H9 (cell line): ENCODE data around the gene CTXND2. TPM values are rescaled to one million over a fixed set of nuclear protein-coding genes. Genes with fewer than 3 reads are reported as not detected.

Source experiments
- DNase-seq: peaks from one replicate; pipeline ENCODE4 v3.0.0-alpha.2; 2017
- H2AFZ ChIP-seq: one replicate; pipeline ENCODE4 v1.6.1; 2013; ENCODE audit warnings: mild to moderate bottlenecking, low read length, control low read depth, moderate library complexity
- H2AK5ac ChIP-seq: 2 replicates; pipeline ENCODE4 v1.6.1; 2013; ENCODE audit warnings: low read length, control low read depth, mixed read lengths; ENCODE audit not compliant: insufficient read length
- H2BK120ac ChIP-seq: one replicate; pipeline ENCODE4 v1.6.1; 2013; ENCODE audit warnings: low read depth, mild to moderate bottlenecking, low read length, control low read depth, inconsistent platforms; ENCODE audit not compliant: poor library complexity, severe bottlenecking
- H2BK12ac ChIP-seq: 2 replicates; pipeline ENCODE4 v1.6.1; 2013; ENCODE audit warnings: low read length, control low read depth, mixed read lengths, low read depth; ENCODE audit not compliant: insufficient read length
- H2BK15ac ChIP-seq: 2 replicates; pipeline ENCODE4 v1.6.1; 2013; ENCODE audit warnings: low read depth, low read length, control low read depth
- H2BK20ac ChIP-seq: one replicate; pipeline ENCODE4 v1.6.1; 2013; ENCODE audit warnings: low read depth, mild to moderate bottlenecking, low read length, control low read depth, inconsistent platforms; ENCODE audit not compliant: poor library complexity, severe bottlenecking
- H2BK5ac ChIP-seq: 2 replicates; pipeline ENCODE4 v1.6.1; 2013; ENCODE audit warnings: low read length, control low read depth, mixed read lengths; ENCODE audit not compliant: insufficient read length
- H3K14ac ChIP-seq: 2 replicates; pipeline ENCODE4 v1.6.1; 2013; ENCODE audit warnings: low read length, control low read depth; ENCODE audit not compliant: insufficient read depth
- H3K18ac ChIP-seq: 2 replicates; pipeline ENCODE4 v1.6.1; 2013; ENCODE audit warnings: low read depth, mild to moderate bottlenecking, mixed read lengths, low read length, control low read depth; ENCODE audit not compliant: insufficient read length
- H3K23ac ChIP-seq: 2 replicates; pipeline ENCODE4 v1.6.1; 2013; ENCODE audit warnings: low read length, control low read depth, mixed read lengths, low read depth; ENCODE audit not compliant: insufficient read length
- H3K23me2 ChIP-seq: 2 replicates; pipeline ENCODE4 v1.6.1; 2013; ENCODE audit warnings: low read depth, mild to moderate bottlenecking, mixed read lengths, low read length, control low read depth; ENCODE audit not compliant: insufficient read length, poor library complexity, severe bottlenecking
- H3K27ac ChIP-seq: 2 replicates; pipeline ENCODE4 v1.5.1; 2013; ENCODE audit warnings: low read length, control low read depth, mixed read lengths, low read depth; ENCODE audit not compliant: insufficient read length
- H3K27me3 ChIP-seq: 2 replicates; pipeline ENCODE4 v1.6.1; 2013; ENCODE audit warnings: low read length, control low read depth, inconsistent platforms; ENCODE audit not compliant: insufficient read depth
- H3K4ac ChIP-seq: 2 replicates; pipeline ENCODE4 v1.6.1; 2013; ENCODE audit warnings: low read depth, mild to moderate bottlenecking, control low read depth, inconsistent platforms, low read length, moderate library complexity
- H3K4me1 ChIP-seq: 2 replicates; pipeline ENCODE4 v1.6.1; 2013; ENCODE audit warnings: low read length, control low read depth, inconsistent platforms; ENCODE audit not compliant: insufficient read depth
- H3K4me2 ChIP-seq: 2 replicates; pipeline ENCODE4 v1.6.1; 2013; ENCODE audit warnings: low read length, control low read depth, mixed read lengths; ENCODE audit not compliant: insufficient read length, insufficient read depth
- H3K56ac ChIP-seq: 2 replicates; pipeline ENCODE4 v1.6.1; 2013; ENCODE audit warnings: low read depth, mild to moderate bottlenecking, mixed read lengths, low read length, control low read depth; ENCODE audit not compliant: insufficient read length
- H3K79me1 ChIP-seq: 2 replicates; pipeline ENCODE4 v1.6.1; 2013; ENCODE audit warnings: low read depth, mild to moderate bottlenecking, moderate library complexity, low read length, control low read depth, inconsistent platforms; ENCODE audit not compliant: insufficient read depth, poor library complexity, severe bottlenecking
- H3K79me2 ChIP-seq: 2 replicates; pipeline ENCODE4 v1.6.1; 2013; ENCODE audit warnings: low read length, control low read depth, inconsistent platforms; ENCODE audit not compliant: insufficient read depth
- H3K9ac ChIP-seq: 2 replicates; pipeline ENCODE4 v1.6.1; 2013; ENCODE audit warnings: low read length, control low read depth, mixed read lengths; ENCODE audit not compliant: insufficient read length; ENCODE audit errors: extremely low read depth
- H3K9me3 ChIP-seq: one replicate; pipeline ENCODE4 v1.6.1; 2013; ENCODE audit warnings: low read depth, low read length, inconsistent platforms; ENCODE audit not compliant: control insufficient read depth
- H3T11ph ChIP-seq: one replicate; pipeline ENCODE4 v1.6.1; 2013; ENCODE audit warnings: mild to moderate bottlenecking, low read length, control low read depth, inconsistent platforms
- H4K20me1 ChIP-seq: one replicate; pipeline ENCODE4 v1.6.1; 2013; ENCODE audit not compliant: control insufficient read depth, insufficient read length, insufficient read depth
- H4K5ac ChIP-seq: 2 replicates; pipeline ENCODE4 v1.6.1; 2013; ENCODE audit warnings: low read depth, mild to moderate bottlenecking, mixed read lengths, low read length, control low read depth; ENCODE audit not compliant: insufficient read length
- H4K8ac ChIP-seq: replicated peaks from 2 replicates; pipeline ENCODE4 v1.6.1; 2013; ENCODE audit warnings: low read length, control low read depth, mixed read lengths, low read depth; ENCODE audit not compliant: insufficient read length
- H4K91ac ChIP-seq: 2 replicates; pipeline ENCODE4 v1.6.1; 2013; ENCODE audit warnings: low read depth, mild to moderate bottlenecking, moderate library complexity, mixed read lengths, low read length, control low read depth; ENCODE audit not compliant: insufficient read length
- H3K27ac Mint-ChIP-seq, 3 experiments: 2 replicates in 2 of 3; 3 replicates in 1 of 3; pipeline ENCODE4 v1.8.0; 2020 to 2021; ENCODE audit warnings: mixed read lengths in 3 of 3, mild to moderate bottlenecking in 1 of 3, moderate library complexity in 1 of 3
- H3K27me3 Mint-ChIP-seq: 2 replicates; pipeline ENCODE4 v1.8.0; 2021; ENCODE audit warnings: low read depth, mild to moderate bottlenecking, moderate library complexity, mixed read lengths
- H3K36me3 Mint-ChIP-seq, 3 experiments: 2 replicates in 2 of 3; 3 replicates in 1 of 3; pipeline ENCODE4 v1.8.0; 2020 to 2021; ENCODE audit warnings: low read depth in 3 of 3, mixed read lengths in 3 of 3; ENCODE audit not compliant: insufficient read depth in 1 of 3
- H3K4me1 Mint-ChIP-seq, 2 experiments: 2 replicates each; pipeline ENCODE4 v1.8.0; 2020; ENCODE audit warnings: mixed read lengths in 2 of 2
- H3K4me3 Mint-ChIP-seq, 2 experiments: 2 replicates in 1 of 2; 3 replicates in 1 of 2; pipeline ENCODE4 v1.8.0; 2020 to 2021; ENCODE audit warnings: mild to moderate bottlenecking in 2 of 2, mixed read lengths in 2 of 2, moderate library complexity in 1 of 2
- H3K9me3 Mint-ChIP-seq, 2 experiments: 2 replicates in 1 of 2; 3 replicates in 1 of 2; pipeline ENCODE4 v1.8.0; 2020; ENCODE audit warnings: mild to moderate bottlenecking in 2 of 2, mixed read lengths in 2 of 2, moderate library complexity in 1 of 2
- WGBS: extraction: QIAGEN DNeasy Blood & Tissue Kit; methylation state at CpG from one replicate; pipeline ENCODE4 v1.1.7; 2013; ENCODE audit warnings: missing lambda C conversion rate, low lambda C conversion rate, mixed read lengths; ENCODE audit not compliant: insufficient read length; ENCODE audit errors: extremely low coverage; 5-methylcytosine and 5-hydroxymethylcytosine counted together
- total RNA-seq: library from RNA; stranded (reverse); gene quantifications from 2 replicates; pipeline ENCODE4 v1.2.1, GENCODE V29; 2021
- TF ChIP-seq, protein P1 (sequence below): fragments of 200-600 bp; sonication (generic); conservative IDR thresholded peaks from 3 replicates; pipeline ENCODE4 v1.8.0; 2021; ENCODE audit warnings: antibody characterized with exemption, mild to moderate bottlenecking

CTXND2 gene
- total RNA-seq, 1 experiment from 2014 or later, result not detected

GRCh38 chr1:150905301-150905700 is 18.4 kb downstream of the CTXND2 start:
- peaks cover 0 to 4% (median 0%) of the 10 kb centered on the region in 3 experiments; a peak in 2 of 7 replicates for H3K36me3 Mint-ChIP-seq
- H3K4me3 Mint-ChIP-seq, result no peak overlapping the region
- no peak overlapping the region for H4K91ac ChIP-seq
- no peak overlapping the region for H4K8ac ChIP-seq
- no peak overlapping the region for H3K14ac ChIP-seq
- H3K9me3 Mint-ChIP-seq, result peaks cover 2 to 4% of the 10 kb centered on the region in 2 experiments; a peak in 3 of 5 replicates
- no peak overlapping the region for H2BK12ac ChIP-seq
- H3K56ac ChIP-seq, result no peak overlapping the region
- no peak overlapping the region for H3K4ac ChIP-seq
- no peak overlapping the region for H2BK15ac ChIP-seq
- H3K23ac ChIP-seq, result no peak overlapping the region
- no peaks in the 10 kb centered on the region for H3K9me3 ChIP-seq
- no peak overlapping the region for H3K27ac Mint-ChIP-seq
- no peak overlapping the region for H3T11ph ChIP-seq
- H3K4me1 Mint-ChIP-seq, result no peaks in the 10 kb centered on the region
- no peak overlapping the region for H2AK5ac ChIP-seq
- no peak overlapping the region for H3K9ac ChIP-seq
- no peak overlapping the region for H2AFZ ChIP-seq
- no peaks in the 10 kb centered on the region for H3K4me1 ChIP-seq
- H3K27me3 ChIP-seq, result no peaks in the 10 kb centered on the region
- H2BK120ac ChIP-seq, result no peak overlapping the region
- no peak for DNase-seq
- no peak overlapping the region for H3K4me2 ChIP-seq
- no peak overlapping the region for H4K5ac ChIP-seq
- H3K27ac ChIP-seq, result no peak overlapping the region
- no peak overlapping the region for H2BK20ac ChIP-seq
- TF ChIP-seq, protein P1, sequence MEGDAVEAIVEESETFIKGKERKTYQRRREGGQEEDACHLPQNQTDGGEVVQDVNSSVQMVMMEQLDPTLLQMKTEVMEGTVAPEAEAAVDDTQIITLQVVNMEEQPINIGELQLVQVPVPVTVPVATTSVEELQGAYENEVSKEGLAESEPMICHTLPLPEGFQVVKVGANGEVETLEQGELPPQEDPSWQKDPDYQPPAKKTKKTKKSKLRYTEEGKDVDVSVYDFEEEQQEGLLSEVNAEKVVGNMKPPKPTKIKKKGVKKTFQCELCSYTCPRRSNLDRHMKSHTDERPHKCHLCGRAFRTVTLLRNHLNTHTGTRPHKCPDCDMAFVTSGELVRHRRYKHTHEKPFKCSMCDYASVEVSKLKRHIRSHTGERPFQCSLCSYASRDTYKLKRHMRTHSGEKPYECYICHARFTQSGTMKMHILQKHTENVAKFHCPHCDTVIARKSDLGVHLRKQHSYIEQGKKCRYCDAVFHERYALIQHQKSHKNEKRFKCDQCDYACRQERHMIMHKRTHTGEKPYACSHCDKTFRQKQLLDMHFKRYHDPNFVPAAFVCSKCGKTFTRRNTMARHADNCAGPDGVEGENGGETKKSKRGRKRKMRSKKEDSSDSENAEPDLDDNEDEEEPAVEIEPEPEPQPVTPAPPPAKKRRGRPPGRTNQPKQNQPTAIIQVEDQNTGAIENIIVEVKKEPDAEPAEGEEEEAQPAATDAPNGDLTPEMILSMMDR, result no peak
- no peaks in the 10 kb centered on the region for H3K23me2 ChIP-seq
- H4K20me1 ChIP-seq, result no peaks in the 10 kb centered on the region
- no CpG with 5 or more reads among the region's 6 CpGs for WGBS
- no peaks in the 10 kb centered on the region for H3K79me1 ChIP-seq
- no peaks in the 10 kb centered on the region for H3K27me3 Mint-ChIP-seq
- H3K18ac ChIP-seq, result no peak overlapping the region
- no peak overlapping the region for H2BK5ac ChIP-seq
- no peaks in the 10 kb centered on the region for H3K79me2 ChIP-seq
